GM19238 (cell line): ENCODE measurements around the gene IFNA8.
"Not testable (repeated sequence)": the region's sequence is repeated elsewhere in the genome, so short reads cannot be mapped to it uniquely, and the experiment has no call there.

Experiments used
- DNase-seq: peaks from one replicate; pipeline ENCODE4 v3.0.0; 2011; ENCODE audit warnings: low spot score; ENCODE audit not compliant: insufficient read length

Gene IFNA8

DNA sequence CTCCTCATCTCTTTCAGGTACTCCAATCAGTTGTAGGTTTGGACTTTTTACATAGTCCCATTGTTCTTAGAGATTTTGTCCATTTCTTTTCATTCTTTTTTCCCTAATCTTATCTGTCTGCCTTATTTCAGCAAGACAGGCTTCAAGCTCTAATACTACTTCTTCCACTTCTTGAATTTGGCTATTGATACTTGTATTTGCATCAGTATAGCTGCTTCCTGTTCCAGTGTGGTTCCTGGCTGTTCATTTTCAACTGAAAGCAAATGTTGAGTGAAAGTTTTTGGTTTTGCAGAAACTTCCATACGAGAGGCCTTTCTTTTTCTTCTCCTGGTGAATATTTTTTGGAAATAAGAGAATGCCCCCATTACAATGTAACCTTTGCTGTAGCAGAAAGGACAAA, 19.3 kb downstream of the IFNA8 start:
- DNase-seq: no peak

DNA sequence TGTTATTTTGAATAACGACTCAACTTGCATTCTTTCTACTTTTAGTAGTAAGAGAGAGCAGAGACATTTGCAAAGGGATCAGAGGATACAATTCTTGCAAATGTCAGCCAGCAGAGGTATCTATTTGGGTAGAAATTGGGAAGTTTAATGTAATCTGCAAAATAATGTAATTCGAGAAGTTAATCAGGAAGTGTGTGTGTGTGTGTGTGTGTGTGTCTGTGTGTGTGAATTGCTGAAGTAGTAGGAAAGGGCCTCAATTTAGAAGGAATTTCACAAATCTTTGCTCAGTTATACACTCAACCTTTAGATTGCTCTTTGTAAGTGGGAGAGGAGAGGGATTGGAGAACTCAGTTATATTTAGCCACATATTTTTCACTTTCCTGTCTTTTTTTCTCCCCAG, 20.3 kb downstream of the IFNA8 start:
- DNase-seq: no peak

DNA sequence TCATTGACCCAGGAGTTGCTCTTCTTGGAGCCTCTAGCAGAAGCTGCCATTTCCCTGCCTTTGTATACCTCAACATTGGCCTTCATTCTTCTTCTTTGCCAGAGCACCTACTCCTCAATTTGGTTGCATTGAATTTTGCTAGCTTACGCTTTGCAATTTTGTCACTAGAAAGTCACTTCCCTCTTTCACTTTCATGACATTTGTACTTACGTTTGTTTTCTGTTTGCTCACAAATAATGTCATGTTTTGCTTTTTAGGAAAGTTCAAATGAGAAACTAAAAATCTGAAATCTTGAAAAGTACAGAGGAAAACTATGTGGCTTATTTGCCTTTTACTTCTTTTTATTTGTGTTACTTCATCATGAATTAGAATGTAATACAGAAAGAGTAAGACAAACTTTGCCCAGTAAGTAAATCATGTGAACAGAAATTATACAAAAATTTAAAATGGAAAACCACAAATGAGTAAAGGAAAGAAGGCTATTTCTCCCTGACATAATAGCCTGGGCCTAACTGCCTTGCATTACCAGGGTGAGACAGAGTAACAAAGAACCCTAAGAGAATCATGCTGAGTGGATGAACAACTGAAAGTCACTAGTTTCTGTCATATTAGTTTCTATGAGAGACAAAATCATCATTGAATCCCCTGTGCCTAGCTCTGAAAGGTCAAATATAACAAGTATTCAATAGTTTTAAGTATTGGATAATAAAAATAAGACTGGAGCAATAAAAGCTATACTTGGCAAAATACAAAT, 23.9 kb downstream of the IFNA8 start:
- no peak for DNase-seq

DNA sequence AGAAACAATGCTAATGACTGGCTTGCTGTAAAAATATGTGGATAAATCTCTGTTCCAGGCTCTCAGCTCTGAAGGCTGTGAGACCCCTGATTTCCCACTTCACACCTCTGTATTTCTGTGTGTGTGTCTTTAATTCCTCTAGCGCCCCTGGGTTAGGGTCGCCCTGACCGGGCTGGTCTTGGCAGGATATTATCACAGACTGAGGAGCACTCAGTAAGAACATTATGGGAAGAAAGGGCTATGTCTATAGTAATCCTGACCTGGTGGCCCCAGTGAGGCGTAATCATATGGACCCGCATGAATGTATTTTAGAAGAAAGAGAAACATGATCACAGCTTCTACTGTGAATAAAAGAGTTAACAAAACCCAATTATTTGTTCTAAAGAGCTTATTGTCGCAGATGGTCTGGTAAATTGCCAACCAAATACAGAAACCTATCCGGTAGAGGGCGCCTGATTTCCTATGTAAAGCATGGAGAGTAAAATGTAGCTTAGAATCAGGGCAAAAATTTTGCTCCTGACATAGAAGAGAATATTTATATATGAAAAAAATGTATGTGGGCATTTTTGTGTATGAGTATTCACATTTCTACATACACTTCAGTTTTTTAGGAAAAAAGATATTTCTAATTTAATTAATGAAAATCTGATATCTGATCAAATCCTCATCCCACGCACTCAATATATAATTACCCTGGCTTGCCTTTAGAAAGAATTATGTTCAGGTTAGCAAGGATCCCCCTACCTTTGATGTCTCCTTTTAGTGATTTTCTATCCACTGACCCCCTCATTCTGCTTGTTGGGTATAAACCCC, 25.5 kb downstream of the IFNA8 start:
- DNase-seq: no peak

DNA sequence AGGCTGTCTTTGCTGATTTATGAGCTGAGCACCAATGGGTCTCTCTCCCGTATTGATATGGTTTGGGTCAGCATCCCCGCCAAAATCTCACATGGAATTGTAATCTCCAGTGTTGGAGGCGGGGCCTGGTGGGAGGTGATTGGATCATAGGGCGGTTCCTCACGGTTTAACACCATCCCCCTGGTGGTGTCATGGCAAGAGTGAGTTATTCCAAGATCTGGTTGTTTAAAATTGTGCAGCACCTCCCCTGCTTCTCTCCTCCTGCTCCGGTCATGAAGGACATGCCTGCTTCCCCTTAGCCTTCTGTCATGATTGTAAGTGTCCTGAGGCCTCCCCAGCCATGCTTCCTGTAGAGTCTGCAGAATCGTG, 26.1 kb downstream of the IFNA8 start:
- not testable (repeated sequence) for DNase-seq

DNA sequence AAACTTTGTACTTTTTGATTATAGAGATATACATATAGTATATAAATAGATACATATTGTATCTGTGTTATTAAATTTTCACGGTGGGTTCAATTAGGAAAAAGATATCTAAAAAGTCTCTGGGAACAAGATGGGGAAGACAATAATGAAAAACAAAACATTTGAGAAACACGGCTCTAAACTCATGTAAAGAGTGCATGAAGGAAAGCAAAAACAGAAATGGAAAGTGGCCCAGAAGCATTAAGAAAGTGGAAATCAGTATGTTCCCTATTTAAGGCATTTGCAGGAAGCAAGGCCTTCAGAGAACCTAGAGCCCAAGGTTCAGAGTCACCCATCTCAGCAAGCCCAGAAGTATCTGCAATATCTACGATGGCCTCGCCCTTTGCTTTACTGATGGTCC, 31.2 kb downstream of the IFNA8 start, which contains the start of gene IFNA1:
IFNA1 (plus strand) TSS at position 301 of the 400 bp plus-strand sequence; CDS start at position 370, 69 bp downstream.
- no peak for DNase-seq

DNA sequence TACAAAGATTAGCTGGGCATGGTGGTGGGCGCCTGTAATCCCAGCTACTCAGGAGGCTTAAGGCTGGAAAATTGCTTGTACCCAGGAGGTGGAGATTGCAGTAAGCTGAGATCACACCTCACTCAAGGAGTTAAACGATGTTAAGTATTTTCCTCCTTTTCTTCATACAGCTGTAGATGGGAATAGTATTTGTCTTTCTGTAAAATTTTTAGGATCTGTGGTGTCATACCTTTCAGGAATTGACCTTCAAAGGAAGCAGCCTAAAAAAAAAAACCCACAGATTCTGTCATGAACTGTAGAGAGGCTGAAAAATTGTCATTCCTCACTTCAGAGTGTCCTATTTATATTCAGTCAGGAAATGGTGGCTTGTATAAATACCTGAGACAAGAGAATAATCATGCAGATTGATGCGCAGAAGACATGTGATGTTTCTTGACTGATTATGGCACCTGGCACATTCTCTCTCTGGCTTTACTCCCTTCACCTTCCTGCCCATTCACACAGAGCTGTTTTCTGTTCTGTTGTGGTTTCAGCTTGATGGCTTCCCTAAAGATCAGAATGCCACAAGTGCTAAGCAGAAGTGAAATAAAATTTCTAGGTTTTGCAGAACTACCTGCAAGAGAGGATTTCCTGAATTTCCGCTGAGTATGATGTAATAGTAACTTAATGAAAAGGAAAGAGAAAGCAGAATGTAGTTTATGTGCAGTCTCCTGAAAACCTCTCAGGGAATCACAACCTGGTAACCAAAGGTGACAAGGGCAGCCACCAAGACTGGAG, 35.1 kb downstream of the IFNA8 start:
- peak; percentile 27 for DNase-seq

DNA sequence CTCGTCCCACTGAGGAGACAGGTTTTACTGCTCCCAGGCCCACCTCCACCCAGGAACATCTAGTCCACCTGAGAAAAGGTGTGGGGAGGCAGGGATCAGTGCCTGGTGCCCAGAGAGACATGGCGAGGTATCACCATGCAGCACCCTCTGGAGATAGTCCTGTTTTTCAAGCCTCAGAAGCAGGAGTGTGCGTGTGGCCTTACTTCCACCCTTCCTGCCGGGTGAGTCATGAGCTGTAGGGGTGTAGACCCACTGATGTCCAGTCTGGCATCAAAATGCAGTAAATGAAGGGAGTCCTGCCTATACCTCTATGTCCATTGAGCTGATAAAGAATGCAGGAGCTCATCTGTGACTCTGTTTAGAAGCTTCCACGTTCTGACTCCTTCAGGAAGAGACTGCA, 40.4 kb downstream of the IFNA8 start:
- DNase-seq: not testable (repeated sequence)

DNA sequence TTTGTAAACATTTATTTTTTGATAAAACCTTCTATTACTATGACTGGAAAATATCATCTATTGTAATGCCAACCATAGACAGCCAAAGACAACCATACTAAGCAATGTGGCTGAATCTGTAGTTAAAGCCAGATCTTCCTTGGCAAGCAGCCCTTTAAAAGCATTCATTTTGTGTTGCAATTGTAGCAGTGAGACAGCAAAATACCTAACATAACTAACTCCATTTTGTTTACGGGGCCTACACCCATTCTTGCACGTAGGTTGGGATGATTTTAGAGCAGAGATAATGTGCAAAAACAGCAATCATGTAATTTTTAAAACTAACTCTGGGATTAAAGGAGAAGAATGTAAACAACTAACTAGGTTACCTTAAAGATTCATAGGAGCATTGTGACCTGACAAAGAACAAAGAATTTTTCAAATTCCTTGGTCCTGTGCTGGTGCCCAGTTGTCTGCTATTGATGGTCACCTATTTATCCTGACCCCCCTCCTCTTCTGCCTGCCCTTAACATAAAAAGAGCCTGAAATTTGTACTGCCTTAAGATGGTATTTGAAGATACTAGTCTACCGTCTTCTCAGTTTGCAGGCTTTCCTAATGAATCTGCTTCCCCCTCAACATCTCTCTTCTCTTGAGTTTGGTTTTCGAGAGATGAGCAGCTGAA, 41.9 kb downstream of the IFNA8 start:
- no peak for DNase-seq

DNA sequence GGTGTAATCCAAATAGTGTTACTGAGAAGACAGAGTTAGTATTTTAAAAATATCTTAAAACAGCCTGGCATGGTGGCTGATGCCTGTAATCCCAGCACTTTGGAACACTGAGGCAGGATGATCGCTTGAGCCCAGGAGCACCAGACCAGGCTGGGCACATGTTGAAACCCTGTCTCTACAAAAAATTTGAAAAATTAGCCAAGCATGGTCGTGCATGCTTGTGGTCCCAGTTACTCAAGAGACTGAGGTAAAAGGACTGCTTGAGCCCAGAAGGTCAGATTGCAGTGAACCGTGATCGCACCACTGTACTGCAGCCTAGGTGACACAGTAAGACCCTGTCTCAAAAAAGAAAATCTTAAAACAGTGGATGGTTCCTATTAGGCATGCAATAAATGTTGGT, 43.8 kb downstream of the IFNA8 start:
- no peak for DNase-seq

DNA sequence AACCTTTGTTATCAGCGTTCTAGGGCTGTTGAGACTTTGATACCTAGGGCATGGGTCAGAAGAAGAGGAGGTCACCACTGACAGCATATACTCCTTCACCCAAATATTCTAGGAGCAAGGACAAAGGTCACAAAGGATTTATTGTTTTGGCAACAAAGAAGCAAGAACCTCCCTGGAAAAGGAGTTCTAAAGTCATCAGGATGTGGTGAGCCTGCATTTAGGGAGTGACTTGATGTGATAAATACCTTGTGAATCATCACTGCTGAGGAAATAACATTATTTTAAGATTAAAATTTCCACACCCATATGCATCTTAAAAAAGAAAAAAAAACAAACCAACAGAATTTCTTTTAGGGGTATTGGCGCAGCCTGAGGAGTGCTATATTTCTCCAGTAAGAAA, 45.2 kb downstream of the IFNA8 start:
- no peak for DNase-seq

DNA sequence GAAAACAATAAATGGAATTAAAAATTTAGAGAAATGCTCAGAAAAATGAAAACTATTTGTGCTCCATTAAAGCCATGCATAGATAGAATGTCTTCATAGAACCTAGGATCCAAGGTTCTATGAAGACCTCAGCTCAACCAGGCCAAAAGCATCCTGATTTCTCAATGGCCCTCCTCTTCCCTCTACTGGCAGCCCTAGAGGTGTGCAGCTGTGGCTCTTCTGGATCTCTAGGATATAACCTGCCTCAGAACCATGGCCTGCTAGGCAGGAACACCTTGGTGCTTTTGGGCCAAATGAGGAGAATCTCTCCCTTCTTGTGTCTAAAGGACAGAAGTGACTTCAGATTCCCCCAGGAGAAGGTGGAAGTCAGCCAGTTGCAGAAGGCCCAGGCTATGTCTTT, 46.4 kb downstream of the IFNA8 start:
- no peak for DNase-seq
